Stimulated activated CD4-positive, alpha-beta T cell treated with anti-CD3 and anti-CD28 coated beads, TNF-alpha, amount 100 ng/mL, for 48 hours (primary cell): ENCODE results near the gene EDARADD.
"Not testable (repeated sequence)": the region's sequence is repeated elsewhere in the genome, so short reads cannot be mapped to it uniquely, and the experiment has no call there.

ENCODE experiments used
- DNase-seq, 3 donors: peaks; one replicate each; pipeline ENCODE4 v3.0.0-alpha.2; 2020; ENCODE audit warnings: low read depth in 3 of 3

Gene EDARADD

DNA sequence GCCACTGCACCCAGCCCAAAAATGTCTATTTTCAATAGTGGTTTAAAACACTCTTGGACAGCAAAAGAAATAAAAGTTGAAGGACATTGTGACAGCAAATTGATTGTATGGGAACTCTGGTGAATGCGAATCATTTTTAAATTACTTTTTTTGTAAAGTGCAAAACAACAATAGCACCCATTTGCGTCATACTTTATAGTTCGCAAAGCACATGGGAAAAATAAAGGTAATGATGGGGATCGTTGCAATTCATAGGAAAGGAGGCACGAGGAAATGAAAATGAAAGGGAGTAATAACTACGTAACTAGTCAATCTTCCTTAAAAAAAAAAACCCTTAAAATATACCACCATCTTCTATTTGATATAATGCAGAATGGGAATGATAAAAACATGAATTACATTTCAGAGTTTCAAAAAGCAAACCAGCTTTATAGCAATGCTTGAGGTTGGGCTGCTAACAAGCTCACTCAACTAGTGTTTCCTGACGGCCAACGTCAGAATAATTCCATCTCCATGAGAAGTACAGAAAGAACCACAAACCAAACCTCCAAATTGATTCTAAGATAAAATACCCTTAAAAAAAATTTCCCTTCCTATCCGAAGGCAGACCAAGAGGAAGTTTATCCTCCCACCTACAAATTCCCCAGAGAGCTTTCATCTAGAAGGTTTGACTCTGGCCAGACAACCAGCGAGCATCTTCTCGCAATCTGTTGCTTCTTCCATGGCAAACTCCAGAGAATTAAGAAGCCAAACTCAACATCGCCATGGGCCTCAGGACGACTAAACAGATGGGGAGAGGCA is at the start of gene EDARADD:
Gene EDARADD, plus strand, starts transcription at position 606 of the 801 bp plus-strand sequence. Its CDS starts 159 bp downstream, at position 765.
- no peak for DNase-seq

DNA sequence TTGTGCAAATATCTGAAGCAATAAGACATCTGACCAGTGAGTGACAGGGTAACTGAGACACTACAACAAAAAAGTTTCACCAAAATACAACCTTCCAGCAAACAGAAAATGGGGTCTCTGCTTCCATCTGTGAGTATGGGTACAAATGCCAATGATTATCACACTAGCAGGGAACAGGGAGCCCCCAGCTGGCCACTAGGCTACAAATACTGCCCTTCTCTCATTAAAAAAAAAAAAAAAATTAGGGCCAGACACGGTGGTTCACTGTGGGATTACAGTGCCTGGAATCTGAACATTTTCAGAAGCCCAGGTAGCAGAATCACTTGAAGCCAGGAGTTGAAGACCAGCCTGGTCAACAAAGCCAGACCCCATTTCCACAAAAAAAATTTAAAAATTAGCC is 48.4 kb upstream of the EDARADD start:
- no peak for DNase-seq

DNA sequence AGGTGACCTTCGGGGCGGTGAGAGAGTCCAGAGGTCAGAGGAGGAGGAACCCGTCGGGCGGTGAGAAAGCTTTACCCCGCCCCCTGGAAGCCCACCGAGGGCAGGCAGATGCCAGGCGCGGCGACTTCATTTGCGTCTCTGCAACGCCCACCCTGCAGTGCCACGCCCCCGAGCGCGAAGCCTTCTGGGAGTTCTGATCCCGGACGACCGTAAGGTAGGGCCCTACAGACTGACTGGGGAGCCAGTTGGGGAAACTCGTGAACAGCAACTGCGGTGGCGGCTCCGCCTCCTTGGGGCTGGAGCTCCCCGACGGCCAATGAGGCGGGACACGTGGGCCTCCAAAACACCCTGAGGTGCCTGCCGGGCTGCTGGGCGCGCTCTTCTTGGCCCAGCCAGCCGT is 46.0 kb upstream of the EDARADD start:
- no peak for DNase-seq

DNA sequence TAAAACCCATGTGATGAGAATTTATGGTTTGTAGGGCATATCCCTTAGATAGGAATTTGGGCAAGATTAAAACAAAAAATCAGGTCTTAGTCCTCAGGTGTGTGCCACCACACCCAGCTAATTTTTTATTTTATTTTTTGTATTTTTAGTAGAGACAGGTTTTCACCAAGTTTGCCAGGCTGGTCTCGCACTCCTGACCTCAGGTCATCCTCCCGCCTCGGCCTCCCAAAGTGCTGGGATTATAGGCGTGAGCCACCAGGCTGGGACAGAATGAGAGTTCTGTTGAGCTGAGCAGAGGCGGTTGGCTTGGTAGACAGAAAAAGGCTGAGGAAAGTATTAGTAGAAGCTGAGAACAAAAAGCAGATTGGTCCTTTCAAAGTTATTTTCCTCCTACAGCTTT is 43.8 kb upstream of the EDARADD start:
- DNase-seq = no peak

DNA sequence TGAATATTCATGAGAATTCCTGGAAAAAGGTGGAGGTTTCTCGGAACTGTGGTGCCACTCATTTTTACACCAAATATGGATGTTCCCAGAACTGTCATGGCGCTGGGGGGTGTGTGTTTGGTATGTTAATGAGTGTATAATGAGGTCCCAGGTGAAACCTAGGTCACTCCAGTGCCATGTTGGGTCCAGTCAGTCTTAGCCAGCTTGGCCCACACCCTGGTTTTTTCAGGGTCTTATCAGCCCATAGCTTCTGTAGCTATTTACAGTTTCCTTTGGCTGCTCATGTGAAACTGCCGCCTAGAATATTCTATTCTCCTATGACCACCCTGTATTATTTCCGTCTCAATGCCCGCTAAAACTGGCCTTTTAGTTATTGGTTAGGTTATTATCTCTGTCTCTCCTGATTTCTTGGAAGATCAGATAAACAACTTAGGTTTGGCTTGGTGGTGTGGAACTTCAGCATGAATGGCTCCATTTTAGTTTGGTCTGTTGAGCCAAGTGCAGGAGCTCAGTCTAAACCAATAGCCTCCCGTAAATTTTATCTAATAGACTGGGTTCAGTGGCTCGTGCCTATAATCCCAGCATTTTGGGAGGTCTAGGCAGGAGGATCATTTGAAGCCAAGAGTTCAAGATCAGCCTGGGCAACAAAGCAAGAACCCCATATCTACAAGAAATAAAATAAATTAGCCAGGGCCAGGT is 42.1 kb upstream of the EDARADD start:
- DNase-seq = no peak

DNA sequence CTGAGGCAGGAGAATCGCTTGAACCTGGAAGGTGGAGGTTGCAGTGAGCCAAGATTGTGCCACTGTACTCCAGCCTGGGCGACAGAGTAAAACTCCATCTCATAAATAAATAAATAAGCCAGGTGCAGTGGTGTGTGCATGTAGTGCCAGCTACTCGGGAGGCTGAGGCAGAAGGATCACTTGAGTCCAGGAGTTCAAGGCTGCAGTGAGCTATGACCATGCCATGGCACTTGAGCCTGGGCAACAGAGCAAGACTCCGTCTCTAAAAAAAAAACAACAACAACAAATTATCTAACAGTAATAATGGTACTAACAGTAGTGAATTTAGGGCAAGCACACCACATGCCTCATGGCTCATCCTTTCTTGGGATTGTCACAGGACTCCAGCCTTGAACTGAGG is 41.3 kb upstream of the EDARADD start:
- not testable (repeated sequence) for DNase-seq

DNA sequence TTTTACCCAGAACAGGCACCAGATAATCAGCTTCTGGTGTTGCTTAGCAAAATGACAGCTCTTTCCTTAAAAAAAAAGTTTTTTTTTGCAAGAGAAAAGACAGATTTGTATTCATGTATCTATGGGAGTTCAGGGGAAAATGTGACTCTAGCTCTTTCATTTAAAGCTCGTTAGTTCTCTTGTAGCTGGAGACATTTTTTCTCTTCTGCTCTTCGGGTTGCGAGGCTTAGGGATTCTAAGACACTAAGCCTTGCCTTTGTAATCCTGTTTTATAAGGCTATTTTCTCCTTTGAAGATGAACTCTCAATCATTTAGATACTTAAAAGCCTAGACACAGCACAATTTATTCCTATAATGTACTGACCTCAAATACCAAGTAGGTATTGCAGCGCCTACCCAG is 40.3 kb upstream of the EDARADD start:
- DNase-seq = no peak

DNA sequence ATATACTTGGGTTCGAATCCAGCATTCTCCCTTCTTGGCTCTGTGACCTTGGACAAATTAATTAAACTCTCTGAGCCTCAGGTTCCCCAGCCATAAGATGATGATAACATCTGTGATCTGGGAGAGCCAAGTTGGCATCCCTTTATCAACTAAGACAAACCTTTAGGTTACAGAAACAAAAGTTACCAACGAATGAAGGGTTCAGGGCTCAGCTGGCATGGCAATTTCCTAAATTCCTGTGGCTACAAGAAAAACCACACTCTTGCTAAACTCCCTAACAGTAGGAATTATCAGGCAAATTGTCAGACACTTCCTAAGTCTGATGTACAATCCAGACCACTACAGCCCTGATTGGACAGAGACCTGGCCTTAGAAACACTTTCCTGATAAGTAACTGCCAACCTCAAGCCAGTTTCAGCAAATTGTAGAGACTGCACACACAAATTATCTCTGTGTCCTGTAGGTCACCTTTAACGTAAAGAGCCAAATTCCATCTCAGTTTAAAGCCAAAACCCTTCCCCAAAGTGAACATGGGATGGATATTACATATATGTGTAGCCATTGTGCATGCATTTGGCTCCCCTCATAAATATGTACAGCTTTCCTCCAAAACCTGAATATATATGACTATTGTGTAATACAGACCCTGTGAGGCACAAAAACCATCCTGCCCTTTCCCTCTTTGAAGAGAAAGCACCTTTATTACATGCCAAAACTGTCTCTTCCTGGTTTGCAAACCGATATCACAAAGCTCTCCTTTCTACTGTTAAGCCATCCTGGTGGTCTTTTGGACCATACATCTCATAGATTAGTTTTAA is 39.5 kb upstream of the EDARADD start:
- no peak for DNase-seq

DNA sequence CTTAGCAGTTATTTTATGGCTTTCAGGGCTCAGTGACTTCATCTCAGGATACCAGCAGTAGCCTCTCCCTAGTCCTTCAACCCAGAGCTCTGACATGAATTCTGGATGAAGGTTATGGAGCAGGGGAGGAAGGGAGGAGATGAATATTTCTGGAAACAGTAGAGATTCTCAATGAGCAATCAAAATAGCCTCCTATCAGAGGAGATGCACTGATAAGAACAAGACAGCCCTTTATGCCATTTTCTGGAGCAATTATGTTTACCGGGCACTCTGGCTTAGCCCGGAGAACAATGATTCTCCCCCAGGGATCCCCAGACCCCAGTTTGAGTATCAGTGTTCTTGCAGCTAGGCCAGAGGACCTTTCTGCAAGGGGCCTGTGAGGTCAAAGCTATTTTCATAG is 37.9 kb upstream of the EDARADD start:
- DNase-seq = no peak

DNA sequence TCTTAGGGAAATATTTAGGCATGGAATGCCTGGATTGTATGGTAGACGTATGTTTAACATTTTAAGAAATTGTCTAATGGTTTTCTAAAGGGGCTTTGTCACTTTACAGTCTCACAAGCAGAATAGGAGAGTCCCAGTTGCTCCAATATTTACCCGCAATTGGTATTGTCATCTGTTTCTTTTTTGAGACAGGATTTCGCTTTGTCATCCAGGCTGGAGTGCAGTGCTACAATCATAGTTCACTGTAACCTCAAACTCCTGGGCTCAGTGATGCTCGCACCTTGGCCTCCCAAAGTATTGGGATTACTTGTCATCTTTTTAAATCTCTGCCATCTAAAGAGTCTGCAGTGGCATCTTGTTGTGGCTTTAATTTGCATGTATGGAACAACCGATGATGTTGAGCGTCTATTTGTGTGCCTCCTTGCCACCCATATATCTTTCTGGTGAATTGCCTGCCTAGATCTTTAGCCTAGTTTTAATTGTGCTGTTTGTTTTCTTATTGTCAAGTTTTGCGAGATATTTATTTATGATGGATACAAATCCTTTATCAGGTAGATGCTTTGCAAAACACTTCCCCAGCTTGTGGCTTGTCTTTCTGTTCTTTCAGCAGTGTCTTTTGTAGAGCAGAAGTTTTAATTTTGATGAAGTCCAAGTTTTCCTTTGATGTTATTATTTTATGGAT is 32.0 kb upstream of the EDARADD start:
- DNase-seq = no peak

DNA sequence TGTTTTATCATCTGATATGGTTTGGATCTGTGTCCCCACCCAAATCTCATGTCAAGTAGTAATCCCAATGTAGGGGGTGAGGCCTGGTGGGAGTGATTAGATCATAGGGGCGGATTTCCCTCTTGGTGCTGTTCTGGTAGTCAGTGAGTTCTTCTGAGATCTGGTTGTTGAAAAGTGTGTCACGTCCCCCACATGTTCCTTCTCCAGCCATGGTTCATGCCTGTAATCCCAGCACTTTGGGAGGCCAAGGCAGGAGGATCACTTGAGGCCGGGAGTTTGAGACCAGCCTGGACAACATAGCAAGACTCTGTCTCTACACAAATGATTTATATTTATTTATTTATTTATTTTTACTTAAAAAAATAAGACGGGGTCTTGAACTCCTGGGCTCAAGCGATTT is 30.8 kb upstream of the EDARADD start:
- no peak for DNase-seq

DNA sequence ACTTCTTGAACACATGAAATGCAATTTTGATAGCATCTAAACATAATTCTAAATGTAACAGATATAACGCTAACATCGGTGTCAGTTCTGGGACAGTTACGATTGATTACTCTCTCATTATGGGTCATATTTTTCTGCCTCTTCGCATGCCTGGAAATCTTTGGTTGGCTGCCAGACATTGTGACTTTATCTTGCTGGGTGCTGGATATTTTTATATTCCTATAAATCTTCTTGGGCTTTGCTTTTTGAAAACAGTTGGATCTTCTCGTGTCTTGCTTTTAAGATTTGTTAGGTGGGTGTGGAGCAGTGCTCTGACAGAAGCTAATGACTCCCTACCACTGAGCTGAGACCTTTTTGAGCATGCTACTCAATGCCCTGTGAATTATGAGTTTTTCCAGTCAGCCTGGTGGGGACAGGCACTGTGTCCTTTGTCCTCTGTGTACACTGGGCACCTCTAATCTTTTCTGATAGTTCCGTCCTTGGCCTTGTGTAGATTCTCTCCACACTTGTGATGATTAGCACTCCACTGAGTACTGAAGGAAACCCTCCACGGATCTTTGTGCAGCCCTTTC is 28.0 kb upstream of the EDARADD start:
- no peak for DNase-seq

DNA sequence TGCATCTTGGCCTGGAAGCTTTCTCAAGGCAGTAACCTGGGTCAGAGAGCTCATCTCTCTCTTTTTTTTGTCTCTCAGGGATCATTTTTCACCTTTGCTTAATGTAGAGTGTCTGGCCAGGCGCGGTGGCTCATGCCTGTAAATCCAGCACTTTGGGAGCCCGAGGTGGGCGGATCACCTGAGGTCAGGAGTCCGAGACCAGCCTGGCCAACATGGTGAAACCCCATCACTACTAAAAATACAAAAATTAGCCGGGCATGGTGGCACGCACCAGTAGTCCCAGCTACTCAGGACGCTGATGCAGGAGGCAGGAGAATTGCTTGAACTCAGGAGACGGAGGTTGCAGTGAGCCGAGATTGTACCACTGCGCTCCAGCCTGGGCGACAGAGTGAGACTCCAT is 27.4 kb upstream of the EDARADD start:
- not testable (repeated sequence) for DNase-seq

DNA sequence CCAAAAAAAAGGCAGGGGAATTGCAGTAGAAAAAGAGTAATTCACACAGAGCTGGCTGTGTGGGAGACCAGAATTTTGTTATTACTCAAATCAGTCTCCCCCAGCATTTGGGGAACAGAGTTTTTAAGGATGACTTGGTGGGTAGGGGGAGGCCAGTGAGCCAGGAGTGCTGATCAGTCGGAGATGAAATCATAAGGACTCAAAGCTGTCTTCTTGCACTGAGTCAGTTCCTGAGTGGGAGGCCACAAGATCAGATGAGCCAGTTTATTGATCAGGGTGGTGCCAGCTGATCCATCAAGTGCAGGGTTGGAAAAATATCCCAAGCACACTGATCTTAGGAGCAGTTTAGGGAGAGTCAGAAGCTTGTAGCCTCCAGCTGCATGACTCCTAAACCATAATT is 23.7 kb upstream of the EDARADD start:
- no peak for DNase-seq

DNA sequence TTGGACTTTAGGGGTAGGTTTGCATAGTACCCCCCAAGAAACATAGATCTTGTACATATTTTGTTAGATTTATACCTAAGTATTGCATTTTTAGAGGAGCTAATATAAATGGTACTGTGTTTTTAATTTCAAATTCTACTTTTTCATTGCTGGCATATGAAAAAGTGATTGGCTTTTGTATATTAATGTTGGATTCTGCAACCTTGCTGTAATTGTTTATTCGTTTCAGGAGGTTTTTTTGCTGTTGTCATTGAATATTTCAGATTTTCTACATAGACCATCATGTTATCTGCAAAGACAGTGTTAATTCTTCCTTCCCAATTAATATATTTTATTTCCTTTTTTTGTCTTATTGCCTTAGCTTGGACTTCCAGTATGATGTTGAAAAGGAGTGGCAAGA is 23.0 kb upstream of the EDARADD start:
- no peak for DNase-seq

DNA sequence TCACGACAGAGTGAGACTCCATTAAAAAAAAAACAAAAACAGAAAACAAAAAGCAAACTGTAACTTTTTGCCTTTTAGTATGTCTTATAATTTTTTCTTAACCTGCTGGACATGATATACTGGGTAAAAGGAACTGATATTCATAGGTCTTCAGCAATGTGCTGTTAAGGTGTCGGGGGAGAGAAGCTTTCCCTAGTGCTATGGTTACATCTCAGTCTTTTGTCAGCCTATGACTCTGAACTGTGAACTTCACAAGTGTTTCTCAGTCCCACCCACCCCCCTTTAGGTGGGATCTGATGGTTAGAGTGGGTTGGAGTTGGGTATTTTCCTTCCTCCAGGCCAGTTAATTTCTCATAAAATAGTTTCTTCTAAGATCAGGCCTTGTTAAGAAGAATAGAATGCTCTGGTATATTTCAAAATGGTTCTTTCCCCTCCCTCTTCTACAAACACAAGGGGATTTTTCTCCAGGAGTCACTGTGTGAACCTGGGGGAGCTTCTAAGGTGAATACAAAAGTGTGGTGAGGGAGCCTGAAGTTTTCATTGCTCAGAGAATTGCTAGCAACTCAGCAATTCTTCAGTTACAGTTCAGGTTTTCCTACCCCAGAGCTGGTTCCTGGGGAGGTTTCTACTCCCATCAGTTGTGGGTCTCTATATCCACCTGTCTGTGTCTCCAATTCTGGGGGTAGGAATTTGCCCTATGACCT is 16.1 kb upstream of the EDARADD start:
- DNase-seq = no peak

DNA sequence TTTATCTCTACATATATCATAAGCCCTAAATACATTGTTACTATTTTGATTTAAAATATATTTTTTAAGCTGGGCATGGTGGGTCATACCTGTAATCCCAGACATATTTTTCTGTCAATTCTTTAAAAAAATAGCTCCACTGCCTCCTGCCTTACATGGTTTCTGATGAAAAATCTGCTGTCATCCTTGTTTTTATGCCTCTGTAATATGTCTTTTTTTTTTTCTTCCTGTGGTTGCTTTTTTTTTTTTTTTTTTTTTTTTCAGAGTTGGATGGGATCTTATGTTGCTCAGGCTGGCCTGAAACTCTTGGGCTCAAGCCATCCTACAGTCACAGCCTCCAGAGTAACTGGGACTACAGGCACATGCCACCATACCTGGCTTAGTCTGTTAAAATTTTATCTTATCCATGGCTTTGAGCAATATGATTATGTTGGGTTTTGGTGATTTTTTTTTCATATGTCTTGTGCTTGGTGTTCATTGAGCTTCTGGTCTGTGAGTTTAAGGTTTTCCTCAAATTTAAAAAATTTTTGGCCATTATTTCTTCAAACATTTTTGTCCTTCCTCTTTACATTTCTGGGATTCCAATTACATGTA is 12.4 kb upstream of the EDARADD start:
- DNase-seq = no peak

DNA sequence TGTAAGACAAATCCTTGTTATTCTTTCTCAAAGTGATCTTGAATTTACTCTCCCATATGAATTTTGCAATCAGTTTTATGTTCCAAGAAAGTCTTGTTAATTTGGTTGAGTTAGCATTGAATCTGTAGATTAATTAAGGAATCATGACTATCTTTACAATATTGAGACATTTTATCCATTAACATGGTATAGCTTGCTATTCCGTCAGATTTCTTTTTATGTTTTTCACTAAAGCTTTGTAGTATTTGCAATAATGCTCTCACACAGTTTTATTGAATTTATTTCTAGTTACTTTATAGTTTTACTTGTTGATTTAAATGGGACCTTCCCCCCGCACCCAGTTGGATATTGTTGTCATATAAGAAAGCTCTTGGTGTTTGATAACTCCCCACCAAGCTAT is 5.8 kb upstream of the EDARADD start:
- DNase-seq = no peak

DNA sequence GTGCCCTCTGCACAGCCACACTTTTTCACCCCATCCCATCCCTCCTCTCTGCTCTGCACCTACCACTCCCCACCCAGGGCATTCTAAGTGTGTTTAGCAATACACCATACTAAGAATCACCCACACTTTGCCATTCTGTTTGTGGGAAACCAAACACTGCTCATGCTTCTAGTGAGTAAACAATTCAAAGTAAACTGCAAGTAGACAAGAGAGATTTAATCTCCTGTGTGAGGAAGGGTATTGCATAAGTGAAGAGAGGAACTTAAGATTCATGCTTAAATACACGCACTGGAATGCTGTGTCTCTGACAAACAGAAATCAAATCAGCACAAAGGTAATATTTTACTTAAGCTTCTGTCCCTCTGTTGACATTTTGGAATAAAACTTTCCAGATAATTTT is 4.8 kb upstream of the EDARADD start:
- DNase-seq = no peak

DNA sequence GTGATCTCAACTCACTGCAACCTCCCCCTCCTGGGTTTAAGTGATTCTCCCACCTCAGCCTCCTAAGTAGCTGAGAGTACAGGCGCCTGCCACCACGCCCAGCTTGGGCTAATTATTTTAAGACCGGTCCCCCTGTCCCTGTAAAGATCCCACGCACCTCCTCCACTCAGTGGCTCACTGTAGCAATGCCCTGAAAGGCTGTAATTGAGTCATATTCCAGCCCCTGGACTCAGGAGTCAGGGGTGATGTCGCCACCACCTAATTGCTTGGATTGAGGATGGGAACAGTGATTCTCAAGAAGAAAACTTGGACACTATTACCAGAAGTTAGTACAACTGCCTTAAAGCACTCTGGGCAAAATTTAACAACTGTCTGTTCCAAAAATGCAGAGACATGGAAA is 3.1 kb upstream of the EDARADD start:
- no peak for DNase-seq

DNA sequence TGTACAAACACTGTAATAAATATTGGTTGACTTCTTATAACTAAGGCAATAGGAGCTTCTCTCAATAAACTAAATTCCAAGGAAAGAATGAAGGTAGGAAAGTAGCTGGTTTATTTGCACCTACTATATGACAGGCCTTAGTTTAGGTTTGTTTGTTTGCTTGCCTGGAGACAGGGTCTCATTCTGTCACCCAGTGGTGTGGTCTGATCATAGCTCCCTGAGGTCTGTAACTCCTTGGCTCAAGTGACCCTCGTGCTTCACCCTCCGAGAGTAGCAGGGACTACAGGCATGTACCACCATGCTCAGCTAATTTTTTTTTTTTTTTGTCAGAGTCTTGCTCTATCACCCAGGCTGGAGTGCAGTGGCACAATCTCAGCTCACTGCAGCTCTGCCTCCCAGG is 1.9 kb upstream of the EDARADD start:
- DNase-seq = no peak
